Lower lobe of right lung (tissue), 2 donors: ENCODE results near the gene IMP3. TPM values are rescaled to one million over a fixed set of nuclear protein-coding genes. Genes with fewer than 3 reads are reported as not detected.
"Not testable (repeated sequence)": the region's sequence is repeated elsewhere in the genome, so short reads cannot be mapped to it uniquely, and the experiment has no call there.

ENCODE experiments used
- ATAC-seq, 2 donors: fragments of 200-7000 bp; cut with Tn5 transposase; one replicate each; pipeline ENCODE4 v1.9.1; 2020 to 2022; ENCODE audit warnings: mild to moderate bottlenecking in 2 of 2, moderate library complexity in 2 of 2
- DNase-seq: peaks from one replicate; pipeline ENCODE4 v3.0.0-alpha.2; 2020
- H3K27ac ChIP-seq: fragments of 200-600 bp; one replicate; pipeline ENCODE4 v1.8.0; 2022
- H3K27me3 ChIP-seq: fragments of 200-600 bp; one replicate; pipeline ENCODE4 v1.8.0; 2022; ENCODE audit warnings: low read depth
- H3K36me3 ChIP-seq: fragments of 200-600 bp; one replicate; pipeline ENCODE4 v1.8.0; 2022; ENCODE audit warnings: mild to moderate bottlenecking
- H3K4me1 ChIP-seq: fragments of 200-600 bp; one replicate; pipeline ENCODE4 v1.8.0; 2022
- H3K4me3 ChIP-seq: fragments of 200-600 bp; one replicate; pipeline ENCODE4 v1.8.0; 2022; ENCODE audit warnings: mild to moderate bottlenecking
- H3K9me3 ChIP-seq: fragments of 200-600 bp; one replicate; pipeline ENCODE4 v1.8.0; 2022
- CTCF ChIP-seq: fragments of 200-600 bp; IDR thresholded peaks from one replicate; pipeline ENCODE4 v1.8.0; 2022; ENCODE audit warnings: antibody characterized with exemption, mild to moderate bottlenecking
- intact Hi-C: fragments of 100-400 bp; cut with DNase I; formaldehyde crosslinking; loops from one replicate; pipeline ENCODE4 v1.11.0; 2022
- total RNA-seq: library from RNA; stranded (reverse); fragmentation: NEBNext Ultra II Directional; extraction: Animal tissue kit (Norgen Biotek cat#: 25700); gene quantifications from one replicate; pipeline ENCODE4 v1.2.1, GENCODE V29; 2021
- donor health status: DM: no; HTN: yes; CAD: no; lungs with severe emphysema.

IMP3 gene
- total RNA-seq, 1 donor from 2014 or later: 56.5 TPM

GRCh38 chr15:75680007-75680789, 40.2 kb upstream of the IMP3 start:
- peaks cover 21% of the 10 kb centered on the region for H3K4me1 ChIP-seq
- H3K9me3 ChIP-seq: no peaks in the 10 kb centered on the region
- intact Hi-C loops: no loop called here
- ATAC-seq (no peak), DNase-seq (no peak)
- no peak overlapping the region for H3K27ac ChIP-seq
- H3K36me3 ChIP-seq: no peaks in the 10 kb centered on the region
- no peaks in the 10 kb centered on the region for H3K27me3 ChIP-seq
- no peak overlapping the region for H3K4me3 ChIP-seq
- no peak for TF ChIP-seq CTCF

GRCh38 chr15:75678324-75678690, 38.3 kb upstream of the IMP3 start:
- H3K27me3 ChIP-seq, DNase-seq, H3K27ac ChIP-seq, intact Hi-C loops, ATAC-seq, H3K36me3 ChIP-seq, H3K4me3 ChIP-seq, H3K9me3 ChIP-seq: not testable (repeated sequence)
- H3K4me1 ChIP-seq: peaks cover 24% of the 10 kb centered on the region

- no peak for TF ChIP-seq CTCF
- intact Hi-C loops: no loop called here
These were observed 37.7 kb upstream of the IMP3 start for GRCh38 chr15:75677465-75678323.

GRCh38 chr15:75676688-75677464, 36.9 kb upstream of the IMP3 start:
- H3K4me3 ChIP-seq: no peak overlapping the region
- ATAC-seq (no peak), DNase-seq (no peak)
- H3K27ac ChIP-seq: no peak overlapping the region
- intact Hi-C loops: no loop called here
- H3K4me1 ChIP-seq: peaks cover 33% of the 10 kb centered on the region
- no peak for TF ChIP-seq CTCF
- no peaks in the 10 kb centered on the region for H3K27me3 ChIP-seq
- H3K9me3 ChIP-seq: no peaks in the 10 kb centered on the region
- no peaks in the 10 kb centered on the region for H3K36me3 ChIP-seq

More at GRCh38 chr15:75677465-75678323, 37.7 kb upstream of the IMP3 start:
- H3K36me3 ChIP-seq: no peaks in the 10 kb centered on the region
- no peak overlapping the region for H3K4me3 ChIP-seq
- H3K4me1 ChIP-seq: peaks cover 29% of the 10 kb centered on the region
- no peak for DNase-seq
- no peaks in the 10 kb centered on the region for H3K27me3 ChIP-seq
- H3K9me3 ChIP-seq: no peaks in the 10 kb centered on the region
- no peak overlapping the region for H3K27ac ChIP-seq
- ATAC-seq: no peak

- ATAC-seq: no peak
- no peak for TF ChIP-seq CTCF
These were observed 35.8 kb upstream of the IMP3 start for GRCh38 chr15:75675579-75676404.

More at GRCh38 chr15:75675579-75676404, 35.8 kb upstream of the IMP3 start:
- no peak overlapping the region for H3K4me3 ChIP-seq
- no peaks in the 10 kb centered on the region for H3K36me3 ChIP-seq
- H3K4me1 ChIP-seq: peaks cover 33% of the 10 kb centered on the region
- intact Hi-C loops: no loop called here
- peak overlapping the region; percentile 11 for H3K27ac ChIP-seq
- DNase-seq: no peak
- H3K9me3 ChIP-seq: no peaks in the 10 kb centered on the region
- H3K27me3 ChIP-seq: no peaks in the 10 kb centered on the region
